HepG2 (cell line): Measurements from ENCODE around the gene PPOX. TPM values are rescaled to one million over a fixed set of nuclear protein-coding genes. Genes with fewer than 3 reads are reported as not detected.

ENCODE experiments used
- ATF1 ChIP-seq: IDR thresholded peaks from 2 replicates; pipeline ENCODE4 v1.6.1; 2016; ENCODE audit warnings: mild to moderate bottlenecking, control low read depth
- ATM ChIP-seq: fragments of 450-650 bp; IDR thresholded peaks from 2 replicates; pipeline ENCODE4 v1.7.1; 2017; ENCODE audit warnings: mild to moderate bottlenecking, borderline replicate concordance
- MED8 ChIP-seq: sonication (generic); formaldehyde crosslinking; IDR thresholded peaks from 2 replicates; pipeline ENCODE4 v1.8.1; 2023; ENCODE audit warnings: mild to moderate bottlenecking, missing genetic modification reagents; ENCODE audit not compliant: insufficient replicate concordance
- MXD4 ChIP-seq: IDR thresholded peaks from 2 replicates; pipeline ENCODE4 v1.6.1; 2016; ENCODE audit warnings: mild to moderate bottlenecking, missing biosample characterization, missing genetic modification reagents
- PHF21A ChIP-seq: sonication (generic); formaldehyde crosslinking; IDR thresholded peaks from 2 replicates; pipeline ENCODE4 v1.5.0; 2020; ENCODE audit warnings: mild to moderate bottlenecking, missing genetic modification reagents
- PRPF4 ChIP-seq: fragments of 200-400 bp; formaldehyde crosslinking; IDR thresholded peaks from 2 replicates; pipeline ENCODE4 v1.6.1; 2016; ENCODE audit warnings: low read length, low read depth; ENCODE audit not compliant: poor library complexity, severe bottlenecking
- SETDB1 ChIP-seq: sonication (generic); formaldehyde crosslinking; IDR thresholded peaks from 2 replicates; pipeline ENCODE4 v1.5.1; 2020; ENCODE audit warnings: missing genetic modification reagents, mild to moderate bottlenecking, borderline replicate concordance
- SIN3A ChIP-seq: IDR thresholded peaks from 2 replicates; pipeline ENCODE4 v1.6.1; 2011; ENCODE audit warnings: low read depth, mild to moderate bottlenecking, control low read depth, low read length, borderline replicate concordance
- SRY ChIP-seq: sonication (generic); formaldehyde crosslinking; IDR thresholded peaks from 2 replicates; pipeline ENCODE4 v1.8.0; 2022; ENCODE audit warnings: mild to moderate bottlenecking, missing genetic modification reagents
- TGIF2 ChIP-seq: IDR thresholded peaks from 2 replicates; pipeline ENCODE4 v1.6.1; 2016; ENCODE audit warnings: control low read depth, missing compliant biosample characterization
- TRIM24 ChIP-seq: sonication (generic); formaldehyde crosslinking; IDR thresholded peaks from 2 replicates; pipeline ENCODE4 v1.8.0; 2022; ENCODE audit warnings: mild to moderate bottlenecking, missing genetic modification reagents
- TSC22D2 ChIP-seq: sonication (generic); formaldehyde crosslinking; IDR thresholded peaks from 2 replicates; pipeline ENCODE4 v1.5.1; 2020; ENCODE audit warnings: missing genetic modification reagents, mild to moderate bottlenecking, borderline replicate concordance
- ZNF101 ChIP-seq: sonication (generic); formaldehyde crosslinking; IDR thresholded peaks from 2 replicates; pipeline ENCODE4 v1.4.0; 2020; ENCODE audit warnings: mild to moderate bottlenecking, low read depth, missing genetic modification reagents, borderline replicate concordance
- ZNF17 ChIP-seq: sonication (generic); formaldehyde crosslinking; IDR thresholded peaks from 2 replicates; pipeline ENCODE4 v1.5.0; 2020; ENCODE audit warnings: mild to moderate bottlenecking, missing genetic modification reagents
- ZNF234 ChIP-seq: sonication (generic); formaldehyde crosslinking; conservative IDR thresholded peaks from 2 replicates; pipeline ENCODE4 v1.5.1; 2020; ENCODE audit warnings: mild to moderate bottlenecking, missing genetic modification reagents
- ZNF264 ChIP-seq: sonication (generic); formaldehyde crosslinking; IDR thresholded peaks from 2 replicates; pipeline ENCODE4 v1.4.0; 2020; ENCODE audit warnings: missing genetic modification reagents
- ZNF331 ChIP-seq: sonication (generic); formaldehyde crosslinking; IDR thresholded peaks from 2 replicates; pipeline ENCODE4 v1.4.0; 2020; ENCODE audit warnings: missing genetic modification reagents
- ZNF496 ChIP-seq: sonication (generic); formaldehyde crosslinking; IDR thresholded peaks from 2 replicates; pipeline ENCODE4 v1.8.1; 2023; ENCODE audit warnings: mild to moderate bottlenecking, moderate library complexity, missing genetic modification reagents; ENCODE audit not compliant: insufficient replicate concordance
- polyA plus RNA-seq, 8 experiments: library from polyadenylated mRNA; depleted of rRNA in 3 of 8; stranded (reverse) in 7 of 8; unstranded in 1 of 8; fragments of >200 nt; fragmentation: Illumina TruSeq in 4 of 8; extraction: Trizol in 4 of 8; gene quantifications; 2 replicates each; pipeline versions ENCODE4 v1.2.1 to v1.2.3, GENCODE V29; 2011 to 2016; ENCODE audit warnings: low read depth in 4 of 8, missing spikeins in 1 of 8, mixed read lengths in 1 of 8; ENCODE audit not compliant: insufficient read depth in 1 of 8
- total RNA-seq, 5 experiments: library from RNA; depleted of rRNA; stranded (reverse); fragments of >200 nt; fragmentation: Illumina TruSeq; extraction: Trizol; gene quantifications; 2 replicates each; pipeline ENCODE4 v1.2.3, GENCODE V29; 2016; ENCODE audit warnings: low read depth in 1 of 5
- TF ChIP-seq, protein P1 (sequence below): sonication (generic); formaldehyde crosslinking; IDR thresholded peaks from 2 replicates; pipeline ENCODE4 v1.4.0; 2020; ENCODE audit warnings: missing genetic modification reagents
- TF ChIP-seq, protein P2 (sequence below): sonication (generic); formaldehyde crosslinking; IDR thresholded peaks from 2 replicates; pipeline ENCODE4 v1.8.1; 2023; ENCODE audit warnings: missing genetic modification reagents, inconsistent platforms, borderline replicate concordance
- TF ChIP-seq, protein P3 (sequence below): sonication (generic); formaldehyde crosslinking; IDR thresholded peaks from 2 replicates; pipeline ENCODE4 v1.4.0; 2020; ENCODE audit warnings: missing genetic modification reagents, borderline replicate concordance

The PPOX gene
- total and polyA plus RNA-seq, 2 of the 13 experiments (the other 11 are each of a cell fraction or from before 2014, with no cell fraction given), result 15.5 to 27.7 TPM

DNA sequence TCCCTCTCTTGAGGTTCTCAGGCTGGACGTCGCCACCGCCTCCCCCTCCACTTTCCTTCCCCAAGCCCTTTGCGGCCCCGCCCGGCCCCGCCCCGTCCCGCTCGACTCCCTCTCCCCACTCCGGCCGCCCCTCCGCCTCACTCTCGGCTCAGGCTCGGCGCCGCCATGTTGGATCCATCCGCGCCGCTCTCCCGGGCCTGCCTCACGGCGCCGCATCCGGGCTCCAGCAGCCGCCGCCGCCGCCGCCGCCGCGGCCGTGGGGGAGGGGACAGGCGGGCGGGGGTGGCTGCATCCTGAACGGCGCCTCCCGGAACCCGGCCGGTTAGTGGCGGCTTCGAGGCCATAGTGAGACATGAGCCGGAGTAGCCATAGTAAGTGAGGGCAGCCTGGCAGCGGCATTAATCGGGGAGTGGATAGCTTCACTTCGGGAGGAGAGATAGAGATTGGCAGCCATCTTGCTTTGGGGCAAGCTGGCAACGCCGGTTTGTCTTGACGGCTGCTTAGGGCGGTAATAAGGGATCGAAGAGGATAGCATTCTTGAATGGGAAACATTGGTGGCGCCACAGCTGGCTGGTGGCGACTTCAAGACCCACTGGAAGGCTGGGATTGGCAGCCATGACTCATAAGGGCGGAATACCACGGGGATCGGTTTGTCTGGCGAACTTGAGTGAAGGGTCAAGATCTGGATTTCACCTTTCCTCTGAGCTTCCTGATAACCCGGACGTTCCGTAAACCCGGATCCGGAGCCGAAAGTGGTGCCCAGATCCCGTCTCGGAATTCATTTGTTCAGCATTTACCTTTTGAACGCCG, 33.6 kb upstream of the PPOX start, which contains the start of gene DEDD (continued):
- TF ChIP-seq PRPF4 (peak; percentile 59), ZNF17 (CRISPR knock-in tag) (no peak), ZNF101 (CRISPR knock-in tag) (no peak), SIN3A (no peak; the same call in 1 of the 2 replicates), MED8 (CRISPR knock-in tag) (peak; percentile 38), PHF21A (CRISPR knock-in tag) (peak; percentile 64), ZNF496 (no peak), TRIM24 (CRISPR knock-in tag) (0 out of 2 replicates have a peak, but pooled peaks have one; percentile 17), TSC22D2 (CRISPR knock-in tag) (no peak), MXD4 (CRISPR knock-in tag) (peak; percentile 28; the same call in 1 of the 2 replicates), ZNF264 (CRISPR knock-in tag) (0 out of 2 replicates have a peak, but pooled peaks have one; percentile 52), ZNF331 (CRISPR knock-in tag) (no peak; the same call in 1 of the 2 replicates), ZNF234 (no peak), TGIF2 (CRISPR knock-in tag) (no peak), SRY (CRISPR knock-in tag) (no peak), ATF1 (0 out of 2 replicates have a peak, but pooled peaks have one; percentile 53), ATM (no peak), SETDB1 (CRISPR knock-in tag) (no peak)
- TF ChIP-seq, protein P1, sequence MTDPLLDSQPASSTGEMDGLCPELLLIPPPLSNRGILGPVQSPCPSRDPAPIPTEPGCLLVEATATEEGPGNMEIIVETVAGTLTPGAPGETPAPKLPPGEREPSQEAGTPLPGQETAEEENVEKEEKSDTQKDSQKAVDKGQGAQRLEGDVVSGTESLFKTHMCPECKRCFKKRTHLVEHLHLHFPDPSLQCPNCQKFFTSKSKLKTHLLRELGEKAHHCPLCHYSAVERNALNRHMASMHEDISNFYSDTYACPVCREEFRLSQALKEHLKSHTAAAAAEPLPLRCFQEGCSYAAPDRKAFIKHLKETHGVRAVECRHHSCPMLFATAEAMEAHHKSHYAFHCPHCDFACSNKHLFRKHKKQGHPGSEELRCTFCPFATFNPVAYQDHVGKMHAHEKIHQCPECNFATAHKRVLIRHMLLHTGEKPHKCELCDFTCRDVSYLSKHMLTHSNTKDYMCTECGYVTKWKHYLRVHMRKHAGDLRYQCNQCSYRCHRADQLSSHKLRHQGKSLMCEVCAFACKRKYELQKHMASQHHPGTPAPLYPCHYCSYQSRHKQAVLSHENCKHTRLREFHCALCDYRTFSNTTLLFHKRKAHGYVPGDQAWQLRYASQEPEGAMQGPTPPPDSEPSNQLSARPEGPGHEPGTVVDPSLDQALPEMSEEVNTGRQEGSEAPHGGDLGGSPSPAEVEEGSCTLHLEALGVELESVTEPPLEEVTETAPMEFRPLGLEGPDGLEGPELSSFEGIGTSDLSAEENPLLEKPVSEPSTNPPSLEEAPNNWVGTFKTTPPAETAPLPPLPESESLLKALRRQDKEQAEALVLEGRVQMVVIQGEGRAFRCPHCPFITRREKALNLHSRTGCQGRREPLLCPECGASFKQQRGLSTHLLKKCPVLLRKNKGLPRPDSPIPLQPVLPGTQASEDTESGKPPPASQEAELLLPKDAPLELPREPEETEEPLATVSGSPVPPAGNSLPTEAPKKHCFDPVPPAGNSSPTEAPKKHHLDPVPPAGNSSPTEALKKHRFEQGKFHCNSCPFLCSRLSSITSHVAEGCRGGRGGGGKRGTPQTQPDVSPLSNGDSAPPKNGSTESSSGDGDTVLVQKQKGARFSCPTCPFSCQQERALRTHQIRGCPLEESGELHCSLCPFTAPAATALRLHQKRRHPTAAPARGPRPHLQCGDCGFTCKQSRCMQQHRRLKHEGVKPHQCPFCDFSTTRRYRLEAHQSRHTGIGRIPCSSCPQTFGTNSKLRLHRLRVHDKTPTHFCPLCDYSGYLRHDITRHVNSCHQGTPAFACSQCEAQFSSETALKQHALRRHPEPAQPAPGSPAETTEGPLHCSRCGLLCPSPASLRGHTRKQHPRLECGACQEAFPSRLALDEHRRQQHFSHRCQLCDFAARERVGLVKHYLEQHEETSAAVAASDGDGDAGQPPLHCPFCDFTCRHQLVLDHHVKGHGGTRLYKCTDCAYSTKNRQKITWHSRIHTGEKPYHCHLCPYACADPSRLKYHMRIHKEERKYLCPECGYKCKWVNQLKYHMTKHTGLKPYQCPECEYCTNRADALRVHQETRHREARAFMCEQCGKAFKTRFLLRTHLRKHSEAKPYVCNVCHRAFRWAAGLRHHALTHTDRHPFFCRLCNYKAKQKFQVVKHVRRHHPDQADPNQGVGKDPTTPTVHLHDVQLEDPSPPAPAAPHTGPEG, result peak; percentile 48; the same call in 1 of the 2 replicates
- TF ChIP-seq, protein P2, sequence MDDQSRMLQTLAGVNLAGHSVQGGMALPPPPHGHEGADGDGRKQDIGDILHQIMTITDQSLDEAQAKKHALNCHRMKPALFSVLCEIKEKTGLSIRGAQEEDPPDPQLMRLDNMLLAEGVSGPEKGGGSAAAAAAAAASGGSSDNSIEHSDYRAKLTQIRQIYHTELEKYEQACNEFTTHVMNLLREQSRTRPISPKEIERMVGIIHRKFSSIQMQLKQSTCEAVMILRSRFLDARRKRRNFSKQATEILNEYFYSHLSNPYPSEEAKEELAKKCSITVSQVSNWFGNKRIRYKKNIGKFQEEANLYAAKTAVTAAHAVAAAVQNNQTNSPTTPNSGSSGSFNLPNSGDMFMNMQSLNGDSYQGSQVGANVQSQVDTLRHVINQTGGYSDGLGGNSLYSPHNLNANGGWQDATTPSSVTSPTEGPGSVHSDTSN (CRISPR knock-in tag), result no peak
- TF ChIP-seq, protein P3, sequence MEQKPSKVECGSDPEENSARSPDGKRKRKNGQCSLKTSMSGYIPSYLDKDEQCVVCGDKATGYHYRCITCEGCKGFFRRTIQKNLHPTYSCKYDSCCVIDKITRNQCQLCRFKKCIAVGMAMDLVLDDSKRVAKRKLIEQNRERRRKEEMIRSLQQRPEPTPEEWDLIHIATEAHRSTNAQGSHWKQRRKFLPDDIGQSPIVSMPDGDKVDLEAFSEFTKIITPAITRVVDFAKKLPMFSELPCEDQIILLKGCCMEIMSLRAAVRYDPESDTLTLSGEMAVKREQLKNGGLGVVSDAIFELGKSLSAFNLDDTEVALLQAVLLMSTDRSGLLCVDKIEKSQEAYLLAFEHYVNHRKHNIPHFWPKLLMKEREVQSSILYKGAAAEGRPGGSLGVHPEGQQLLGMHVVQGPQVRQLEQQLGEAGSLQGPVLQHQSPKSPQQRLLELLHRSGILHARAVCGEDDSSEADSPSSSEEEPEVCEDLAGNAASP (CRISPR knock-in tag), result no peak
